ENCODE data around the gene RPS25. TPM values are rescaled to one million over a fixed set of nuclear protein-coding genes. Genes with fewer than 3 reads are reported as not detected.

The RPS25 gene
- polyA plus RNA-seq, 3 donors from 2014 or later: 1,543 to 2,582 (median 1,747) TPM

DNA sequence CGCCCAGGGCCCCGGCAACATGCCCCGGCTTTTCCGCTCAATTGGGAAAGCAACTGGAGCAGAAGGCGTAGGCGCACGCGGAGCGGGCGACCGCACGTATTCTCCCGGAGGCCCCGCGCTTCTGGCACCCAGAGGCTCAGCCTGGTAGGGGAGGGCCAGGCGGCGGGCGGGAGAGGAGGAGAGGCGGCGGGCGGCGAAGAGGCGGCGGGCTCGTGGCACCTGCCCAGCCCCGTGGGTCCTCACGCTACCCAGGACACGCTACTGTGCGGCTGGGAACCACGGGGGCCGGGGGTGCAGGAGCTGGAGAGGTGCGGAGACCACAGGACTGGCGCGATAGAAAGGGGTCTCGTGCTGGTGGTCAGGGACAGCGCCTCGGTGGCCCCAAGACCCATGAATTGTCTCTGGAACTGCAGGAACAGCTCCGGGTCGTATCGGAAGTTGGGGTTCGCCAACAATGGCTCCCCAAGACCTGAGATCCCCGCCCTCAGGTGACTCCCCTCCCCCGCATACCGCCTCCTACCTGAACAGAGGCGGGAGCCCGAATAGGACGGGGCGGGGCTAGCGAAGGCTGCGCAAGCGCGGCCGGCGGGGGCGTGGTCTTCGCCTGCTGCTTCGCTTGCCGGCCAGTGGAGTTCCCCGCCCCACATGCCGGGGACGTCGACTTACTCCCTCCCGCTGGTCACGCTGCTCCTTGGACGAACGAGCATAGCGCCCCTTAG, 12.3 kb upstream of the RPS25 start, which contains the start of gene SLC37A4:
SLC37A4 (minus strand) TSS at position 549 of the 719 bp plus-strand sequence.
- H3K9me3 Mint-ChIP-seq: no peaks in the 10 kb centered on the region
- peak; percentile 96 to 97 (median 97) for DNase-seq
- peak within 1 kb of the TSS; percentile 66 to 84 (median 82) for H3K4me3 Mint-ChIP-seq
- H3K27me3 Mint-ChIP-seq (ENCODE audit: low read depth in 3 of 3): peaks cover 0 to 4% (median 2%) of the 10 kb centered on the region in 3 donors
- no peaks in the 10 kb centered on the region for H3K36me3 Mint-ChIP-seq
- H3K4me1 Mint-ChIP-seq: peaks cover 8 to 15% of the 10 kb centered on the region in 2 donors
- peak within 1 kb of the TSS; percentile 57 to 87 (median 78) for H3K27ac Mint-ChIP-seq

GRCh38 chr11:119030029-119030328, 11.8 kb upstream of the RPS25 start:
- no peaks in the 10 kb centered on the region for H3K36me3 Mint-ChIP-seq
- no peak for DNase-seq
- H3K4me1 Mint-ChIP-seq: peaks cover 8 to 15% of the 10 kb centered on the region in 2 donors
- H3K27me3 Mint-ChIP-seq (ENCODE audit: low read depth in 3 of 3): peaks cover 0 to 4% (median 2%) of the 10 kb centered on the region in 3 donors
- H3K9me3 Mint-ChIP-seq: no peaks in the 10 kb centered on the region
- peak overlapping the region in 5 of 6 donors; percentile 14 to 87 (median 78) for H3K27ac Mint-ChIP-seq
- peak overlapping the region; percentile 57 to 84 (median 72) for H3K4me3 Mint-ChIP-seq

GRCh38 chr11:119029340-119030028, 11.3 kb upstream of the RPS25 start:
- H3K4me3 Mint-ChIP-seq: peak overlapping the region; percentile 57 to 84 (median 72)
- DNase-seq: no peak
- H3K4me1 Mint-ChIP-seq: peaks cover 8 to 16% of the 10 kb centered on the region in 2 donors
- H3K27me3 Mint-ChIP-seq (ENCODE audit: low read depth in 3 of 3): peaks cover 0 to 2% (median 2%) of the 10 kb centered on the region in 3 donors
- peak overlapping the region; percentile 3 to 87 (median 76) for H3K27ac Mint-ChIP-seq
- H3K9me3 Mint-ChIP-seq: no peaks in the 10 kb centered on the region
- no peaks in the 10 kb centered on the region for H3K36me3 Mint-ChIP-seq

GRCh38 chr11:119029069-119029339, 10.9 kb upstream of the RPS25 start:
- no peaks in the 10 kb centered on the region for H3K9me3 Mint-ChIP-seq
- peaks cover 8 to 18% of the 10 kb centered on the region in 2 donors for H3K4me1 Mint-ChIP-seq
- H3K27ac Mint-ChIP-seq: peak overlapping the region in 4 of 6 donors; percentile 14 to 86 (median 36)
- peak overlapping the region; percentile 47 to 84 (median 67) for H3K4me3 Mint-ChIP-seq
- DNase-seq: no peak
- peaks cover 0 to 2% (median 2%) of the 10 kb centered on the region in 3 donors for H3K27me3 Mint-ChIP-seq (ENCODE audit: low read depth in 3 of 3)
- H3K36me3 Mint-ChIP-seq: peaks cover 0 to under 1% (median 0%) of the 10 kb centered on the region in 3 donors

- Mint-ChIP-seq H3K27ac (peak overlapping the region in 1 of 6 donors; percentile 46), H3K27me3 (ENCODE audit: low read depth in 3 of 3) (peaks cover 0 to 2% (median 2%) of the 10 kb centered on the region in 3 donors), H3K36me3 (peaks cover 1 to 6% (median 2%) of the 10 kb centered on the region in 3 donors), H3K9me3 (no peaks in the 10 kb centered on the region), H3K4me1 (peaks cover 12 to 20% of the 10 kb centered on the region in 2 donors), H3K4me3 (peak overlapping the region in 3 of 5 donors; percentile 47 to 84 (median 67))
- no peak for DNase-seq
These were observed 10.4 kb upstream of the RPS25 start for GRCh38 chr11:119028346-119029068.

- Mint-ChIP-seq H3K4me1 (peaks cover 15 to 22% of the 10 kb centered on the region in 2 donors), H3K27me3 (ENCODE audit: low read depth in 3 of 3) (peaks cover 0 to 2% (median 2%) of the 10 kb centered on the region in 3 donors), H3K27ac (peak overlapping the region in 1 of 6 donors; percentile 18), H3K9me3 (no peaks in the 10 kb centered on the region), H3K4me3 (peak overlapping the region in 1 of 5 donors; percentile 27), H3K36me3 (peaks cover 3 to 10% (median 6%) of the 10 kb centered on the region in 3 donors)
- DNase-seq: no peak
These were observed 9.6 kb upstream of the RPS25 start for GRCh38 chr11:119027561-119028345.

GRCh38 chr11:119026970-119027369, 8.8 kb upstream of the RPS25 start:
- no peak for DNase-seq
- Mint-ChIP-seq H3K36me3 (peaks cover 3 to 10% (median 6%) of the 10 kb centered on the region in 3 donors), H3K9me3 (no peaks in the 10 kb centered on the region), H3K27ac (peak overlapping the region in 1 of 6 donors; percentile 17), H3K4me1 (peaks cover 15 to 22% of the 10 kb centered on the region in 2 donors), H3K27me3 (ENCODE audit: low read depth in 3 of 3) (peaks cover 0 to 2% (median 2%) of the 10 kb centered on the region in 3 donors), H3K4me3 (no peak overlapping the region)

DNA sequence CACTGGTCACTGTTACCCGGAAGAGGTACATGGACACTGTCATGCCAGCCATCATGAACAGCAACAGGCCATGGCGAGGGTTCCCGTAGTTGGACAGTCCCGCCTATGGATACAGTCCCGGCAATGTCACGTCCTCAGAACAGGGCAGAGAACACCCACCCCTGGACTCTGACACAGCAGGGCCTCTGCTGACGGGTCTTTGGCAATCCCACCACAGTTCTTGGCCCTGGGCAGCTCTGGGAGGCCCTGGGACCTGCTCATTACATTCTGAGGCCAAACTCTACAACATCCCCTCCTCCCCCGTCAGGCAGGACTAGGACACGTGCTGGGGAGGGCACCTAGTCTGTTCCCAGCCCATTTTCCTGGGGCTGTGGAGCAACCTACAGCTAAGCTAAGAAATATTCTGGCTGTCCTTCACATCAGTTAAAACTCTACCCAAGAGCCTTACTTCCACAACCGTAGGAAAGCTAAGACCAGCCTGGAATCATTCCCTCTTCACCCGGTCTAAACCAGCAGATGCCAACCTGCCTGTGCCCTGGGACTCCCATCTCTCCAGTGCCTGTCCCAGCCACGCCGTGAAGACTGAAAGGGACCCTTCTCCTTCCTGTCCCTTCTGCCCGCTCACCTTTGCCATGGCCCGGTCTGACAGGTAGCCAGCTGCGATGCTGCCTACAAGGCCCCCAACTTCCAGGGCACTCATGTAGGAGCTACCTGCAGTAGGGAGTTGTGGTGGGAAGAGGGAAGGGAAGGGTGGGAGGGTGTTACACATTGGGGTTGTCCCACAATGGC, 8.0 kb upstream of the RPS25 start:
- Mint-ChIP-seq H3K9me3 (no peaks in the 10 kb centered on the region), H3K4me1 (peaks cover 21 to 22% of the 10 kb centered on the region in 2 donors), H3K27ac (peak overlapping the region in 3 of 6 donors; percentile 7 to 55 (median 13)), H3K36me3 (peaks cover 6 to 10% (median 9%) of the 10 kb centered on the region in 3 donors), H3K4me3 (no peak overlapping the region), H3K27me3 (ENCODE audit: low read depth in 3 of 3) (peaks cover 0 to 2% (median under 1%) of the 10 kb centered on the region in 3 donors)
- no peak for DNase-seq

- Mint-ChIP-seq H3K27me3 (ENCODE audit: low read depth in 3 of 3) (peaks cover 0 to 2% (median 0%) of the 10 kb centered on the region in 3 donors), H3K27ac (peak overlapping the region in 3 of 6 donors; percentile 60 to 80 (median 75)), H3K4me3 (no peak overlapping the region), H3K36me3 (peaks cover 6 to 10% (median 9%) of the 10 kb centered on the region in 3 donors), H3K9me3 (no peaks in the 10 kb centered on the region), H3K4me1 (peaks cover 18 to 24% of the 10 kb centered on the region in 2 donors)
- no peak for DNase-seq
These were observed 7.4 kb upstream of the RPS25 start for GRCh38 chr11:119025541-119025940.

DNA sequence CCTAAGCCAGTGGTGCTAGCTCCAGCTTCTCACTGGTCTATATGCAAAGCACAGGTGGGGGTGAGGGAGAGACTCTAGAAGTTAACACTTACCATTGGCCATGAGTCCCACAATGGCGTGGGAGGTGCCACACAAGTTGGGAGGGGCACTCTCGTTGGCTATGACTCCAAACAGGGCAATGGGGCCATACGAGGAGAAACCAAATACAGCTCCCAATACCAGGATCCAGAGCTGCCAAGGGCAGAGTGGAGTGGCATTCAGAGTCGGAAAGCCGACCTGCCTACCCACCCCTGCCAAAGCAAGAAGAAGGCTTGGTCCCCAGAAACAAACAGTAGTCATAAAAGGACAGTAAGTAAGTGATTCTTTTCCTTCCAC, 6.9 kb upstream of the RPS25 start:
- no peak for DNase-seq
- Mint-ChIP-seq H3K27me3 (ENCODE audit: low read depth in 3 of 3) (peaks cover 0 to 2% (median 0%) of the 10 kb centered on the region in 3 donors), H3K27ac (peak overlapping the region in 3 of 6 donors; percentile 35 to 80 (median 60)), H3K36me3 (peaks cover 6 to 10% (median 9%) of the 10 kb centered on the region in 3 donors), H3K9me3 (no peaks in the 10 kb centered on the region), H3K4me3 (no peak overlapping the region), H3K4me1 (peaks cover 23 to 27% of the 10 kb centered on the region in 2 donors)

- peaks cover 23 to 27% of the 10 kb centered on the region in 2 donors for H3K4me1 Mint-ChIP-seq
- H3K36me3 Mint-ChIP-seq: peaks cover 9 to 10% (median 9%) of the 10 kb centered on the region in 3 donors
- no peaks in the 10 kb centered on the region for H3K9me3 Mint-ChIP-seq
- H3K27ac Mint-ChIP-seq: peak overlapping the region in 4 of 6 donors; percentile 61 to 82 (median 80)
- no peak for DNase-seq
- no peak overlapping the region for H3K4me3 Mint-ChIP-seq
- peaks cover 0 to under 1% (median 0%) of the 10 kb centered on the region in 3 donors for H3K27me3 Mint-ChIP-seq (ENCODE audit: low read depth in 3 of 3)
These were observed 6.4 kb upstream of the RPS25 start for GRCh38 chr11:119024430-119025098.

DNA sequence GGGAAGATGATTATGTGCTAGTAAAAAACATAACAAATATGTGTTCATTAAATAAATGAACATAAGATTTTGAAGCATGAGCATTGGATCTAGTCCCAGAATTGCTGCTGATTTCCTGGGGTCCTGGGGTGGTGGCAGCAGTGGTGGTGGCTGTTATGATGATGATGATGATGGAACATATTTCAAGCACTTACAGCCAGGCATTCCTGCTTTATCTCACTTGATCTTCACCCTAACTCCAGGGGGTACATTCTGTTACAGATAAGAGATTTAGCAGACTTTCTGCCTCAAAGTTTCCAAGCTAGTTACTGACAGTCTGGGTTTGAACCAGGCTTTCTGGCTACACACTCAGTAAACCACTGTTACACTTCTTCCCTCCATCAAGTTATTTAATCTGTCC, 5.6 kb upstream of the RPS25 start:
- no peaks in the 10 kb centered on the region for H3K27me3 Mint-ChIP-seq (ENCODE audit: low read depth in 3 of 3)
- H3K9me3 Mint-ChIP-seq: no peaks in the 10 kb centered on the region
- H3K4me3 Mint-ChIP-seq: no peak overlapping the region
- H3K27ac Mint-ChIP-seq: peak overlapping the region in 3 of 6 donors; percentile 3 to 80 (median 4)
- peaks cover 28 to 31% of the 10 kb centered on the region in 2 donors for H3K4me1 Mint-ChIP-seq
- DNase-seq: no peak
- H3K36me3 Mint-ChIP-seq: peaks cover 9 to 10% (median 9%) of the 10 kb centered on the region in 3 donors

Data from immature natural killer cell (primary cell).